ENCODE measurements around the gene ABHD16A. TPM values are rescaled to one million over a fixed set of nuclear protein-coding genes. Genes with fewer than 3 reads are reported as not detected.

ABHD16A gene
- total and polyA plus RNA-seq, 10 donors, result 30.2 to 80.7 (median 64.2) TPM

GRCh38 chr6:31681135-31681671 lies 21.9 kb downstream of the ABHD16A start:
- H3K4me1 ChIP-seq, result peaks cover 7 to 47% (median 29%) of the 10 kb centered on the region in 6 donors
- intact Hi-C loops (cut with DNase I; ENCODE audit: low total_unique reads), result no loop called here
- WGBS, 5 donors, result 0 to 2% (median 1%) methylated on average over 19 to 40 of the region's 40 CpGs
- H3K4me3 ChIP-seq, result peak overlapping the region; percentile 40 to 70 (median 48)
- TF ChIP-seq CTCF (IDR thresholded peaks at IDR 0.05 in 8 of 11, conservative IDR thresholded peaks at IDR 0.05 in 3 of 11) (peak in 1 of 11 experiments; percentile 7), POLR2AphosphoS5 (IDR thresholded peaks at IDR 0.05) (peak in 2 of 3 donors; percentile 69 to 74), POLR2A (IDR thresholded peaks at IDR 0.05) (no peak)
- H3K36me3 ChIP-seq, result peaks cover 0 to 25% (median 12%) of the 10 kb centered on the region in 6 donors
- H3K27ac ChIP-seq, result peak overlapping the region in 7 of 8 donors; percentile 56 to 80 (median 69)
- DNase-seq, result peak; percentile 85
- no peaks in the 10 kb centered on the region for H3K27me3 ChIP-seq (replicated peaks in 1 of 7)
- no peaks in the 10 kb centered on the region for H3K9me3 ChIP-seq

- no peak for TF ChIP-seq POLR2A (IDR thresholded peaks at IDR 0.05)
- peak in 2 of 3 donors; percentile 64 to 78 for TF ChIP-seq POLR2AphosphoS5 (IDR thresholded peaks at IDR 0.05)
- peak; percentile 59 to 89 (median 73) for TF ChIP-seq CTCF (IDR thresholded peaks at IDR 0.05 in 8 of 11, conservative IDR thresholded peaks at IDR 0.05 in 3 of 11)
- 12 to 15% (median 14%) methylated on average over 17 of the region's 17 CpGs for WGBS, 5 donors
- Histone ChIP-seq H3K27me3 (replicated peaks in 1 of 7) (no peaks in the 10 kb centered on the region), H3K9me3 (no peaks in the 10 kb centered on the region), H3K4me3 (peak within 1 kb of the TSS; percentile 40 to 70 (median 48)), H3K36me3 (peaks cover 0 to 19% (median 6%) of the 10 kb centered on the region in 6 donors), H3K4me1 (peaks cover 7 to 50% (median 29%) of the 10 kb centered on the region in 6 donors), H3K27ac (peak within 1 kb of the TSS in 7 of 8 donors; percentile 56 to 80 (median 69))
- intact Hi-C loops (cut with DNase I; ENCODE audit: low total_unique reads), result no loop called here
- DNase-seq, result peak; percentile 93
Measured at GRCh38 chr6:31680226-31681134, 22.6 kb downstream of the ABHD16A start, which contains the start of gene LY6G5C. LY6G5C (minus strand) TSS chr6:31681067; CDS start chr6:31680373, 694 bp downstream.

- Histone ChIP-seq H3K4me3 (no peak overlapping the region), H3K9me3 (no peaks in the 10 kb centered on the region), H3K27ac (no peak overlapping the region), H3K36me3 (peaks cover 0 to 26% (median 8%) of the 10 kb centered on the region in 6 donors), H3K27me3 (replicated peaks in 1 of 7) (no peaks in the 10 kb centered on the region), H3K4me1 (peaks cover 7 to 41% (median 25%) of the 10 kb centered on the region in 6 donors)
- WGBS, 5 donors, result 66 to 77% (median 74%) methylated on average over 8 of the region's 8 CpGs
- intact Hi-C loops (cut with DNase I; ENCODE audit: low total_unique reads), result no loop called here
- TF ChIP-seq CTCF (IDR thresholded peaks at IDR 0.05 in 8 of 11, conservative IDR thresholded peaks at IDR 0.05 in 3 of 11) (no peak), POLR2AphosphoS5 (IDR thresholded peaks at IDR 0.05) (no peak), POLR2A (IDR thresholded peaks at IDR 0.05) (no peak)
- no peak for DNase-seq
Measured at GRCh38 chr6:31677955-31678354, 25.2 kb downstream of the ABHD16A start.
